ENCODE data around the gene TBC1D3B.
"Not testable (repeated sequence)": the region's sequence is repeated elsewhere in the genome, so short reads cannot be mapped to it uniquely, and the experiment has no call there.

Gene TBC1D3B

GRCh38 chr17:36168836-36169235, 7.6 kb downstream of the TBC1D3B start:
- not testable (repeated sequence) for DNase-seq

GRCh38 chr17:36153895-36154610, 22.4 kb downstream of the TBC1D3B start:
- no peak for DNase-seq

GRCh38 chr17:36152639-36153120, 23.8 kb downstream of the TBC1D3B start:
- DNase-seq = no peak

- peak; percentile 86 for DNase-seq
Observed at GRCh38 chr17:36151891-36152638, 24.4 kb downstream of the TBC1D3B start.

- no peak for DNase-seq
Observed at GRCh38 chr17:36149296-36149820, 27.1 kb downstream of the TBC1D3B start.

GRCh38 chr17:36148559-36149295, 27.7 kb downstream of the TBC1D3B start:
- DNase-seq = peak; percentile 88

GRCh38 chr17:36147601-36148000, 28.8 kb downstream of the TBC1D3B start:
- DNase-seq = no peak

GRCh38 chr17:36144981-36145729, 31.3 kb downstream of the TBC1D3B start:
- peak; percentile 54 for DNase-seq

- DNase-seq = no peak
Observed at GRCh38 chr17:36144014-36144413, 32.4 kb downstream of the TBC1D3B start.

GRCh38 chr17:36142806-36143205, 33.6 kb downstream of the TBC1D3B start:
- no peak for DNase-seq

GRCh38 chr17:36142235-36142634, 34.2 kb downstream of the TBC1D3B start:
- DNase-seq = no peak

GRCh38 chr17:36136439-36136838, 40.0 kb downstream of the TBC1D3B start:
- no peak for DNase-seq

GRCh38 chr17:36136036-36136435, 40.4 kb downstream of the TBC1D3B start:
- no peak for DNase-seq

GRCh38 chr17:36135465-36135864, 41.0 kb downstream of the TBC1D3B start:
- DNase-seq = no peak

GRCh38 chr17:36133602-36134236, 42.7 kb downstream of the TBC1D3B start:
- DNase-seq = no peak

GRCh38 chr17:36132421-36132831, 44.0 kb downstream of the TBC1D3B start:
- no peak for DNase-seq

- DNase-seq = no peak
Observed at GRCh38 chr17:36131931-36132330, 44.5 kb downstream of the TBC1D3B start.

GRCh38 chr17:36131421-36131820, 45.0 kb downstream of the TBC1D3B start:
- DNase-seq = no peak

GRCh38 chr17:36130346-36130745, 46.1 kb downstream of the TBC1D3B start:
- no peak for DNase-seq

- DNase-seq = no peak
Observed at GRCh38 chr17:36129616-36130015, 46.8 kb downstream of the TBC1D3B start.

- no peak for DNase-seq
Observed at GRCh38 chr17:36128411-36128978, 47.9 kb downstream of the TBC1D3B start.

- no peak for DNase-seq
Observed at GRCh38 chr17:36127911-36128310, 48.5 kb downstream of the TBC1D3B start.

All from NCI-H82 (cell line).